GM12878 (cell line): ENCODE measurements around the gene RAD9A.

Source experiments
- TF ChIP-seq, protein P1 (sequence below), 3 experiments: IDR thresholded peaks in 2 of 3; conservative IDR thresholded peaks in 1 of 3; 2 replicates each; pipeline ENCODE4 v1.5.1; 2011; ENCODE audit warnings: low read depth in 3 of 3, low read length in 3 of 3, mild to moderate bottlenecking in 3 of 3, control low read depth in 2 of 3, moderate library complexity in 2 of 3, inconsistent platforms in 1 of 3, mixed read lengths in 1 of 3; ENCODE audit not compliant: control insufficient read depth in 2 of 3, insufficient read depth in 1 of 3; ENCODE audit errors: extremely low read depth in 1 of 3
- TF ChIP-seq, protein P2 (sequence below): IDR thresholded peaks from 2 replicates; pipeline ENCODE4 v1.6.1; 2012; ENCODE audit warnings: low read depth, low read length, improper control_type of control experiment

DNA sequence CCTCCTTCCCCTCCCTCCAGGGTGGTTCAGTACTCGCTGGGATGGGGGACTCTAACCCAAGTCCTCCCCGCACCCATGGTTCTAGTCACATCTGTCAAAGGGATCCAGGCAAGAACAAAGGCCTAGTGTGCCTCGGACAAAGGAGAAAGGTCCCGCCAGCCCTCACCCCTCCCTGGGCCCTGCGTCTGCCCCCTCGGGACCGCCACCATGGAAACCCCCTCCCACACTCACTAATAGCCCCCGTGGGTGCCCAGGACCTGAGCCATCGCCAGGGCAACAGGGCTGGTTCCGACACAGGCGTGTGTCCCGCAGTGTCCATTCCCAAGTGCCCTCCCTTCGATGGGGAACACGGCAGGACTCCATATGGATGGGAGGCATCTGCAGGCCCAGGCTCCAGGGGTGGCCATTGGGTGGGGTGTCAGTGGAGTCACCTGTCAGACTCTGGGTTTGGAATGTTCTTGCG lies 18.6 kb downstream of the RAD9A start:
- TF ChIP-seq, protein P1, sequence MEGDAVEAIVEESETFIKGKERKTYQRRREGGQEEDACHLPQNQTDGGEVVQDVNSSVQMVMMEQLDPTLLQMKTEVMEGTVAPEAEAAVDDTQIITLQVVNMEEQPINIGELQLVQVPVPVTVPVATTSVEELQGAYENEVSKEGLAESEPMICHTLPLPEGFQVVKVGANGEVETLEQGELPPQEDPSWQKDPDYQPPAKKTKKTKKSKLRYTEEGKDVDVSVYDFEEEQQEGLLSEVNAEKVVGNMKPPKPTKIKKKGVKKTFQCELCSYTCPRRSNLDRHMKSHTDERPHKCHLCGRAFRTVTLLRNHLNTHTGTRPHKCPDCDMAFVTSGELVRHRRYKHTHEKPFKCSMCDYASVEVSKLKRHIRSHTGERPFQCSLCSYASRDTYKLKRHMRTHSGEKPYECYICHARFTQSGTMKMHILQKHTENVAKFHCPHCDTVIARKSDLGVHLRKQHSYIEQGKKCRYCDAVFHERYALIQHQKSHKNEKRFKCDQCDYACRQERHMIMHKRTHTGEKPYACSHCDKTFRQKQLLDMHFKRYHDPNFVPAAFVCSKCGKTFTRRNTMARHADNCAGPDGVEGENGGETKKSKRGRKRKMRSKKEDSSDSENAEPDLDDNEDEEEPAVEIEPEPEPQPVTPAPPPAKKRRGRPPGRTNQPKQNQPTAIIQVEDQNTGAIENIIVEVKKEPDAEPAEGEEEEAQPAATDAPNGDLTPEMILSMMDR (IDR thresholded peaks at IDR 0.05 in 2 of 3, conservative IDR thresholded peaks at IDR 0.05 in 1 of 3; ENCODE audit: control insufficient read depth in 2 of 3, extremely low read depth in 1 of 3, insufficient read depth in 1 of 3, low read depth in 3 of 3, low read length in 3 of 3): no peak
- TF ChIP-seq, protein P2, sequence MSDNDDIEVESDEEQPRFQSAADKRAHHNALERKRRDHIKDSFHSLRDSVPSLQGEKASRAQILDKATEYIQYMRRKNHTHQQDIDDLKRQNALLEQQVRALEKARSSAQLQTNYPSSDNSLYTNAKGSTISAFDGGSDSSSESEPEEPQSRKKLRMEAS: no peak
